Umbilical cord (tissue), 2 donors: ENCODE measurements around the gene CAMTA1. TPM values are rescaled to one million over a fixed set of nuclear protein-coding genes. Genes with fewer than 3 reads are reported as not detected.
"Not testable (repeated sequence)": the region's sequence is repeated elsewhere in the genome, so short reads cannot be mapped to it uniquely, and the experiment has no call there.

Experiments used
- DNase-seq: peaks from one replicate; pipeline ENCODE4 v3.0.0-alpha.2; 2015; ENCODE audit warnings: low spot score
- total RNA-seq: library from RNA; depleted of rRNA; stranded (reverse); fragments of >200 nt; gene quantifications from one replicate; pipeline ENCODE4 v1.2.3, GENCODE V29; 2014; ENCODE audit warnings: low replicate concordance; ENCODE audit not compliant: insufficient read depth

The CAMTA1 gene
- total RNA-seq, 1 donor from 2014 or later = 29.6 TPM

- no peak for DNase-seq
Observed at GRCh38 chr1:6807782-6808181, 22.5 kb downstream of the CAMTA1 start.

GRCh38 chr1:6809461-6809860, 24.2 kb downstream of the CAMTA1 start:
- DNase-seq = no peak

- not testable (repeated sequence) for DNase-seq
Observed at GRCh38 chr1:6810146-6810734, 25.0 kb downstream of the CAMTA1 start.

- peak; percentile 75 for DNase-seq
Observed at GRCh38 chr1:6811583-6811982, 26.3 kb downstream of the CAMTA1 start.

- no peak for DNase-seq
Observed at GRCh38 chr1:6813165-6813564, 27.9 kb downstream of the CAMTA1 start.

GRCh38 chr1:6815726-6816125, 30.5 kb downstream of the CAMTA1 start:
- DNase-seq = no peak

- DNase-seq = peak; percentile 20
Observed at GRCh38 chr1:6819246-6820040, 34.2 kb downstream of the CAMTA1 start.

GRCh38 chr1:6820899-6821298, 35.6 kb downstream of the CAMTA1 start:
- DNase-seq = no peak

- peak; percentile 82 for DNase-seq
Observed at GRCh38 chr1:6822530-6823359, 37.5 kb downstream of the CAMTA1 start.

GRCh38 chr1:6823793-6824192, 38.5 kb downstream of the CAMTA1 start:
- peak; percentile 42 for DNase-seq

GRCh38 chr1:6824665-6825368, 39.6 kb downstream of the CAMTA1 start:
- DNase-seq = peak; percentile 15

GRCh38 chr1:6825828-6826227, 40.6 kb downstream of the CAMTA1 start:
- no peak for DNase-seq

- no peak for DNase-seq
Observed at GRCh38 chr1:6827079-6827478, 41.8 kb downstream of the CAMTA1 start.

- DNase-seq = no peak
Observed at GRCh38 chr1:6827630-6828165, 42.4 kb downstream of the CAMTA1 start.

GRCh38 chr1:6831366-6831765, 46.1 kb downstream of the CAMTA1 start:
- no peak for DNase-seq

- not testable (repeated sequence) for DNase-seq
Observed at GRCh38 chr1:6832006-6832405, 46.8 kb downstream of the CAMTA1 start.

GRCh38 chr1:6832531-6833188, 47.4 kb downstream of the CAMTA1 start:
- no peak for DNase-seq

GRCh38 chr1:6833804-6834203, 48.5 kb downstream of the CAMTA1 start:
- no peak for DNase-seq

- no peak for DNase-seq
Observed at GRCh38 chr1:6834366-6834765, 49.1 kb downstream of the CAMTA1 start.

GRCh38 chr1:6835139-6835538, 49.9 kb downstream of the CAMTA1 start:
- DNase-seq = no peak

- DNase-seq = no peak
Observed at GRCh38 chr1:6842301-6842700, 57.0 kb downstream of the CAMTA1 start.
